ENCODE results near the gene FNBP1L. TPM values are rescaled to one million over a fixed set of nuclear protein-coding genes. Genes with fewer than 3 reads are reported as not detected.
A peak's percentile ranks its signal among the peaks of the same experiment; 100 is the strongest.

FNBP1L gene
- total RNA-seq, 1 experiment from 2014 or later: 33.4 TPM

DNA sequence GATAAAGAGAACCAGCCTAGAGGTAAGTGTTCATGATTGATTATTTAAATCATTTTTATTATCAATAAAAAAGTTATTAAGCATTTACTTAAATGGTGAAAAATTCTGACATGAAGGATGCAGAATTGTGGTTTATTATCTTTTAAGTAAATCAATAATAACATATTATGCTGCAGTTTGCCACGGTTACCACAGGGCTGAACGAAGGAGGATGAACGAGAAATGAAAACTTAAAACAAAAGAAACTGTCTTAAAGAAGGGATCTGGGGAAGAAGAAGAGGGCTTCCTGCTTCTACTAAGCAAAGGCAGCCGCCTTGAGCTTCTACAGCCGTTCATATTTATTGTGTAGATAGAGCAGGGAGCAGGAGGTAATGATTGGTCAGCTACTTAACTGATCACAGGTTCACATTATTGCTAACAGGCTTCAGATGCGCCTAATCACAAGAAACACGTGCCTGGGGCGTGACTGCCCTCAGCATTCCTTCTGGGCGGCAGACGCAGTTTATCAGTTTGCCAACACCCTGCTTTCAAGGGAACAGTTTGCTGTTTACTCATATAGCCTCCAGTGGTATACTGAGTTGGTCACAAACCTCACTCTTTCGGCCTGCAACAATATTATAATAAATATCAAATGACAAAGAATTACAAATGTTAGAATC, 5.8 kb upstream of the FNBP1L start:
- DNase-seq: peak; percentile 60 to 71
- CTCF ChIA-PET: no interaction called here
- Histone ChIP-seq H3K27me3 (replicated peaks; ENCODE audit: control insufficient read depth, insufficient read depth, low read length) (no peaks in the 10 kb centered on the region), H3K4me3 (ENCODE audit: low read depth, low read length) (no peak overlapping the region), H3K9me3 (no peaks in the 10 kb centered on the region), H3K4me1 (peaks cover 5% of the 10 kb centered on the region; the same call in 1 of the 2 replicates), H3K36me3 (ENCODE audit: control insufficient read depth, insufficient read depth, low read length) (no peaks in the 10 kb centered on the region)
- Mint-ChIP-seq H3K4me1 (ENCODE audit: low read depth, unreplicated experiment) (peaks cover 7% of the 10 kb centered on the region), H3K9me3 (ENCODE audit: unreplicated experiment) (no peaks in the 10 kb centered on the region), H3K27me3 (ENCODE audit: insufficient read depth, unreplicated experiment) (no peaks in the 10 kb centered on the region), H3K27ac (ENCODE audit: unreplicated experiment) (no peak overlapping the region), H3K36me3 (ENCODE audit: insufficient read depth, unreplicated experiment) (no peaks in the 10 kb centered on the region), H3K4me3 (ENCODE audit: unreplicated experiment) (no peak overlapping the region)
- intact Hi-C loops (cut with micrococcal nuclease; ENCODE audit: unreplicated experiment): loop anchor here (10.0 kb wide), 2 partner anchors 113 to 143 kb away; no protein-coding TSS in a partner anchor
- TF ChIP-seq, protein P1, sequence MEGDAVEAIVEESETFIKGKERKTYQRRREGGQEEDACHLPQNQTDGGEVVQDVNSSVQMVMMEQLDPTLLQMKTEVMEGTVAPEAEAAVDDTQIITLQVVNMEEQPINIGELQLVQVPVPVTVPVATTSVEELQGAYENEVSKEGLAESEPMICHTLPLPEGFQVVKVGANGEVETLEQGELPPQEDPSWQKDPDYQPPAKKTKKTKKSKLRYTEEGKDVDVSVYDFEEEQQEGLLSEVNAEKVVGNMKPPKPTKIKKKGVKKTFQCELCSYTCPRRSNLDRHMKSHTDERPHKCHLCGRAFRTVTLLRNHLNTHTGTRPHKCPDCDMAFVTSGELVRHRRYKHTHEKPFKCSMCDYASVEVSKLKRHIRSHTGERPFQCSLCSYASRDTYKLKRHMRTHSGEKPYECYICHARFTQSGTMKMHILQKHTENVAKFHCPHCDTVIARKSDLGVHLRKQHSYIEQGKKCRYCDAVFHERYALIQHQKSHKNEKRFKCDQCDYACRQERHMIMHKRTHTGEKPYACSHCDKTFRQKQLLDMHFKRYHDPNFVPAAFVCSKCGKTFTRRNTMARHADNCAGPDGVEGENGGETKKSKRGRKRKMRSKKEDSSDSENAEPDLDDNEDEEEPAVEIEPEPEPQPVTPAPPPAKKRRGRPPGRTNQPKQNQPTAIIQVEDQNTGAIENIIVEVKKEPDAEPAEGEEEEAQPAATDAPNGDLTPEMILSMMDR (IDR thresholded peaks at IDR 0.05; ENCODE audit: insufficient read depth in 1 of 2, low read depth in 1 of 2, low read length in 1 of 2, severe bottlenecking in 1 of 2, unreplicated experiment in 1 of 2): no peak
- POLR2A ChIA-PET: no interaction called here
- BruUV-seq (replicated peaks): no TSS peak

DNA sequence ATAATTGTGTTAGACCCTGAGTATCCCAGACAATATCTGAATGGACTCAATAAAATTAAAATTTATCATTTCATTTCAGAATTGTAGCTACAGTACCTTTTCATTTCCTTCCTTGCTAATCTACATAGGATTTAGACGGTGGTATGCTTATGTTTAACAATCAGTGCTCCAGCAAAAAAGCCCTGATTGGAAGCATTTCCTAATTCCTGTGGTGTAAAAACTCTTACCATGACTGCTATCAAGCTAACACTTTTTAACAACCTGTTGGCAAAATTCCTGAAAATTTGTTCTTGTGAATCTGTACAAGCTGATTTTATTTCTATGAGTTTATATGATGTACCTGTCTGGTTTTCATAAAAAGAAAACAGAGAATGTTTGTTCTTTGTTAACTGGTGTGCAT, 5.2 kb upstream of the FNBP1L start:
- no peaks in the 10 kb centered on the region for H3K27me3 Mint-ChIP-seq (ENCODE audit: insufficient read depth, unreplicated experiment)
- peaks cover 5% of the 10 kb centered on the region; the same call in 1 of the 2 replicates for H3K4me1 ChIP-seq
- H3K9me3 ChIP-seq: no peaks in the 10 kb centered on the region
- peaks cover 7% of the 10 kb centered on the region for H3K4me1 Mint-ChIP-seq (ENCODE audit: low read depth, unreplicated experiment)
- H3K9me3 Mint-ChIP-seq (ENCODE audit: unreplicated experiment): no peaks in the 10 kb centered on the region
- TF ChIP-seq, protein P1 (IDR thresholded peaks at IDR 0.05; ENCODE audit: insufficient read depth in 1 of 2, low read depth in 1 of 2, low read length in 1 of 2, severe bottlenecking in 1 of 2, unreplicated experiment in 1 of 2): no peak
- BruUV-seq (replicated peaks): no TSS peak
- no peaks in the 10 kb centered on the region for H3K36me3 Mint-ChIP-seq (ENCODE audit: insufficient read depth, unreplicated experiment)
- DNase-seq: no peak
- H3K27ac Mint-ChIP-seq (ENCODE audit: unreplicated experiment): no peak overlapping the region
- ChIA-PET POLR2A (no interaction called here), CTCF (no interaction called here)
- no peak overlapping the region for H3K4me3 ChIP-seq (ENCODE audit: low read depth, low read length)
- H3K36me3 ChIP-seq (ENCODE audit: control insufficient read depth, insufficient read depth, low read length): no peaks in the 10 kb centered on the region
- no peaks in the 10 kb centered on the region for H3K27me3 ChIP-seq (replicated peaks; ENCODE audit: control insufficient read depth, insufficient read depth, low read length)
- no peak overlapping the region for H3K4me3 Mint-ChIP-seq (ENCODE audit: unreplicated experiment)
- intact Hi-C loops (cut with micrococcal nuclease; ENCODE audit: unreplicated experiment): loop anchor here (10.0 kb wide), 2 partner anchors 112 to 142 kb away; no protein-coding TSS in a partner anchor

GRCh38 chr1:93443454-93443853, 4.5 kb upstream of the FNBP1L start:
- intact Hi-C loops (cut with micrococcal nuclease; ENCODE audit: unreplicated experiment): loop anchor here (10.0 kb wide), 2 partner anchors 111 to 141 kb away; no protein-coding TSS in a partner anchor
- H3K36me3 Mint-ChIP-seq (ENCODE audit: insufficient read depth, unreplicated experiment): no peaks in the 10 kb centered on the region
- H3K4me1 Mint-ChIP-seq (ENCODE audit: low read depth, unreplicated experiment): peaks cover 7% of the 10 kb centered on the region
- no TSS peak for BruUV-seq (replicated peaks)
- TF ChIP-seq, protein P1 (IDR thresholded peaks at IDR 0.05; ENCODE audit: insufficient read depth in 1 of 2, low read depth in 1 of 2, low read length in 1 of 2, severe bottlenecking in 1 of 2, unreplicated experiment in 1 of 2): no peak
- no peak overlapping the region for H3K4me3 Mint-ChIP-seq (ENCODE audit: unreplicated experiment)
- Histone ChIP-seq H3K9me3 (no peaks in the 10 kb centered on the region), H3K4me3 (ENCODE audit: low read depth, low read length) (no peak overlapping the region), H3K36me3 (ENCODE audit: control insufficient read depth, insufficient read depth, low read length) (no peaks in the 10 kb centered on the region), H3K4me1 (peaks cover 5% of the 10 kb centered on the region; the same call in 1 of the 2 replicates), H3K27me3 (replicated peaks; ENCODE audit: control insufficient read depth, insufficient read depth, low read length) (no peaks in the 10 kb centered on the region)
- no peak overlapping the region for H3K27ac Mint-ChIP-seq (ENCODE audit: unreplicated experiment)
- POLR2A ChIA-PET: no interaction called here
- CTCF ChIA-PET: no interaction called here
- no peaks in the 10 kb centered on the region for H3K27me3 Mint-ChIP-seq (ENCODE audit: insufficient read depth, unreplicated experiment)
- H3K9me3 Mint-ChIP-seq (ENCODE audit: unreplicated experiment): no peaks in the 10 kb centered on the region
- no peak for DNase-seq

Measured in Caco-2 (cell line).